Testis (tissue), 3 donors: ENCODE data around the gene SAMD4A. TPM values are rescaled to one million over a fixed set of nuclear protein-coding genes. Genes with fewer than 3 reads are reported as not detected.

Experiments used
- DNase-seq: peaks from one replicate; pipeline ENCODE4 v3.0.0-alpha.2; 2019
- H3K27ac ChIP-seq, 2 donors: fragments of 200-600 bp; sonication (generic); one replicate each; pipeline ENCODE4 v1.5.1; 2019
- H3K27me3 ChIP-seq: fragments of 200-600 bp; sonication (generic); one replicate; pipeline ENCODE4 v1.5.1; 2019
- H3K36me3 ChIP-seq: fragments of 200-600 bp; sonication (generic); one replicate; pipeline ENCODE4 v1.5.1; 2017; ENCODE audit warnings: low read depth; ENCODE audit errors: missing control alignments
- H3K4me1 ChIP-seq: fragments of 200-600 bp; sonication (generic); one replicate; pipeline ENCODE4 v1.5.1; 2019
- H3K4me3 ChIP-seq, 2 donors: fragments of 200-600 bp; sonication (generic); one replicate each; pipeline ENCODE4 v1.5.1; 2017 to 2019
- H3K9me3 ChIP-seq: fragments of 200-600 bp; sonication (generic); one replicate; pipeline ENCODE4 v1.5.1; 2017
- CTCF ChIP-seq, 3 experiments: fragments of 450-650 bp in 2 of 3; fragments of 200-600 bp in 1 of 3; sonication (generic) in 1 of 3; IDR thresholded peaks; one replicate each; pipeline ENCODE4 v1.5.1; 2016 to 2019; ENCODE audit warnings: antibody characterized with exemption in 3 of 3, mild to moderate bottlenecking in 2 of 3, moderate library complexity in 1 of 3
- POLR2A ChIP-seq: fragments of 450-650 bp; IDR thresholded peaks from one replicate; pipeline ENCODE4 v1.6.1; 2017; ENCODE audit warnings: antibody characterized with exemption, mild to moderate bottlenecking, moderate library complexity
- WGBS, 2 donors: methylation state at CpG; one replicate each; pipeline ENCODE4 v1.1.5; 2018; 5-methylcytosine and 5-hydroxymethylcytosine counted together
- intact Hi-C: fragments of 100-400 bp; cut with DNase I; formaldehyde crosslinking; loops from one replicate; pipeline ENCODE4 v1.15.1; 2023; ENCODE audit warnings: low total_unique reads
- polyA plus RNA-seq: library from polyadenylated mRNA; stranded (reverse); fragments of 350-450 nt; fragmentation: Illumina TruSeq; extraction: RNeasy Lipid Tissue Mini Kit (QIAGEN cat#74804); gene quantifications from one replicate; pipeline ENCODE4 v1.2.3, GENCODE V29; 2014; ENCODE audit warnings: low read depth, low replicate concordance; ENCODE audit not compliant: insufficient read depth
- total RNA-seq, 2 donors: library from RNA; depleted of rRNA; stranded (reverse); fragments of >200 nt; gene quantifications; one replicate each; pipeline ENCODE4 v1.2.3, GENCODE V29; 2016

SAMD4A gene
- total and polyA plus RNA-seq, 3 donors from 2014 or later = 103 to 369 (median 259) TPM

- DNase-seq = no peak
- Histone ChIP-seq H3K36me3 (no peaks in the 10 kb centered on the region), H3K27ac (no peak overlapping the region), H3K27me3 (no peaks in the 10 kb centered on the region), H3K4me1 (no peaks in the 10 kb centered on the region), H3K4me3 (no peak overlapping the region), H3K9me3 (no peaks in the 10 kb centered on the region)
- 86 to 92% methylated on average over 6 of the region's 6 CpGs for WGBS, 2 donors
- intact Hi-C loops = no loop called here
- TF ChIP-seq CTCF (IDR thresholded peaks at IDR 0.05) (no peak), POLR2A (no peak)
These were observed 217.1 kb downstream of the SAMD4A start for GRCh38 chr14:54784060-54784459.

- WGBS, 2 donors = 82 to 100% methylated on average over 3 to 4 of the region's 4 CpGs
- no peak for TF ChIP-seq CTCF (IDR thresholded peaks at IDR 0.05)
- no peak for TF ChIP-seq POLR2A
- H3K4me3 ChIP-seq = no peak overlapping the region
- intact Hi-C loops = no loop called here
- no peak for DNase-seq
- H3K27me3 ChIP-seq = no peaks in the 10 kb centered on the region
- no peaks in the 10 kb centered on the region for H3K9me3 ChIP-seq
- no peaks in the 10 kb centered on the region for H3K36me3 ChIP-seq
- H3K27ac ChIP-seq = no peak overlapping the region
- H3K4me1 ChIP-seq = no peaks in the 10 kb centered on the region
These were observed 217.7 kb downstream of the SAMD4A start for GRCh38 chr14:54784657-54785056.

GRCh38 chr14:54785136-54785777 lies 218.3 kb downstream of the SAMD4A start:
- TF ChIP-seq CTCF (IDR thresholded peaks at IDR 0.05) (no peak), POLR2A (no peak)
- DNase-seq = no peak
- Histone ChIP-seq H3K27me3 (no peaks in the 10 kb centered on the region), H3K36me3 (no peaks in the 10 kb centered on the region), H3K27ac (no peak overlapping the region), H3K4me3 (no peak overlapping the region), H3K4me1 (no peaks in the 10 kb centered on the region), H3K9me3 (no peaks in the 10 kb centered on the region)
- intact Hi-C loops = no loop called here
- WGBS, 2 donors = 91 to 96% methylated on average over 6 to 8 of the region's 8 CpGs

- H3K9me3 ChIP-seq = no peaks in the 10 kb centered on the region
- no peaks in the 10 kb centered on the region for H3K27me3 ChIP-seq
- H3K27ac ChIP-seq = no peak overlapping the region
- no peak overlapping the region for H3K4me3 ChIP-seq
- no peaks in the 10 kb centered on the region for H3K36me3 ChIP-seq
- intact Hi-C loops = no loop called here
- no peak for TF ChIP-seq POLR2A
- no peak for TF ChIP-seq CTCF (IDR thresholded peaks at IDR 0.05)
- H3K4me1 ChIP-seq = no peaks in the 10 kb centered on the region
- WGBS, 2 donors = 91 to 93% methylated on average over 4 to 5 of the region's 5 CpGs
- DNase-seq = no peak
These were observed 219.1 kb downstream of the SAMD4A start for GRCh38 chr14:54785778-54786770.
